LNCaP clone FGC (cell line): ENCODE results near the gene ADAMTS2.

Experiments
- DNase-seq: peaks from one replicate; pipeline ENCODE4 v3.0.0-alpha.2; 2011; ENCODE audit warnings: low read depth
- H3K4me3 ChIP-seq: 2 replicates; pipeline ENCODE4 v1.5.1; 2011; ENCODE audit warnings: mild to moderate bottlenecking, low read depth, low read length, control low read depth
- CTCF ChIP-seq: IDR thresholded peaks from 2 replicates; pipeline ENCODE4 v1.5.1; 2012; ENCODE audit warnings: mild to moderate bottlenecking; ENCODE audit not compliant: control insufficient read depth, insufficient read depth; ENCODE audit errors: extremely low read depth

ADAMTS2 gene

GRCh38 chr5:179312557-179313235 lies 32.6 kb downstream of the ADAMTS2 start:
- no peak overlapping the region for H3K4me3 ChIP-seq
- TF ChIP-seq CTCF, result no peak
- DNase-seq, result no peak

GRCh38 chr5:179311581-179311980 lies 33.7 kb downstream of the ADAMTS2 start:
- no peak overlapping the region for H3K4me3 ChIP-seq
- no peak for TF ChIP-seq CTCF
- DNase-seq, result no peak

- H3K4me3 ChIP-seq, result no peak overlapping the region
- TF ChIP-seq CTCF, result no peak
- no peak for DNase-seq
Measured at GRCh38 chr5:179311091-179311470, 34.2 kb downstream of the ADAMTS2 start.

GRCh38 chr5:179310439-179311090 lies 34.7 kb downstream of the ADAMTS2 start:
- TF ChIP-seq CTCF, result no peak
- no peak for DNase-seq
- no peak overlapping the region for H3K4me3 ChIP-seq

- no peak for DNase-seq
- no peak for TF ChIP-seq CTCF
- no peak overlapping the region for H3K4me3 ChIP-seq
Measured at GRCh38 chr5:179309751-179310320, 35.4 kb downstream of the ADAMTS2 start.

GRCh38 chr5:179309383-179309670 lies 35.9 kb downstream of the ADAMTS2 start:
- no peak for TF ChIP-seq CTCF
- DNase-seq, result no peak
- no peak overlapping the region for H3K4me3 ChIP-seq
